Measurements from ENCODE around the gene RETREG1.
A peak's percentile ranks its signal among the peaks of the same experiment; 100 is the strongest.
"Not testable (repeated sequence)": the region's sequence is repeated elsewhere in the genome, so short reads cannot be mapped to it uniquely, and the experiment has no call there.

The RETREG1 gene

DNA sequence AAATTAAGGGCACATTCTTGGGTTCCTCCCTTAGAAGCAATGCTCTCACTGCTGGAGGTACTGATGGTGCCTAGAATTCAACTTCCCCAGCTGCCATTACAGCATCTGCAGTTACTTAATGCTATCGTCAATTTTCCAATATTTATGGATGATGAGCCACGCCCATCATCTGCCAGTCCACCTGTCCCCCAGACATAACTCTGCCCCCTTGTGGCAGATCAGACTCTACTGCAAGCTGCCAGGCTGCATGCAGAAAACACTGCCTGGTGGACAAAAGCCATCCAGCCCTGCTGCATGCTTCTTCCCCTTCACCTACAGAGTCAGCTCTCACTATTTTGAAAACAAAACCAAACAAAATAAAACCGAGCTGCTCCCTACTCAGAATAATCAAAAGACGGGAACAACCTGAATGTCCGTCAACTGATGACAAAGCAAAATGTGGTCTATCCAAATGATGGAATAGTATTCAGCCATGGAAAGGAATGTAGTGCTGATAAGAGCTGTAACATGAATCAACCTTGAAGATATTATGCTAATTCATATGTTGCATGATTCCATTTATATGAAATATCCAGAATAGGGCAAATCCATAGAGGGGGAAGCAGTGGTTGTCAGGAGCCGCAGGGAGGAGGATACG lies 66.4 kb downstream of the RETREG1 start:
- DNase-seq, result peak; percentile 41

DNA sequence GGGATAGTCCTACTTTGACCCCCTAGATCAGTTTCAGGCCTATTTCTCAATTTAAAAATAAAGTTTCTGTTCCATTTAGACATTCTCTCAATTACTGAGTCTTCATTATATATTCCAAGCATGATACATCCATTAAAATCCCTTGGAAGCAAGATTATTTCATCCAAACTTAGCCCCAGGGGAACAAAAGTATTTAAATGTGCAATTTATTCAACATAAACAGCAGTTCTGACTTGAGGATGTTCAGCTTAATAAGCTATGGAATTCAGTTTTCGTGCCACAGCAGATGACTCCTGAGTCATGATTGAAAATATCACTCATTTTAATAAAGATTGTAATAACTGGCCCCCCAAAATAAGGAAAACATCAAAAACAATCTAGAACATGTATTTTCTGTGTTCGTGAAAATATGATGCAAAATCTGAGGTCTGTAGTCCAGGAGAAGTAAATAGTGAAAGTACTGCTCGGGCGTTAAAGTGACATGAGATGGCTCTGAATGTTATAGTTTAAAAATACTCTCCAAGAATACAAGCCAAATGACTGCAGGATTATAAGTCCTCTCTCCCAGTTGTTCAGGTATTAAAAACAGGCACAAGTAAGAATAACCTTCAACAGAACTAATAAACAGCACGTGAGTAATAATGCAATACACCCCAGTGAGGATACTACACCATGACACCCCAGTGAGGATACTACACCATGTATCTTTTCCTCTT lies 67.1 kb downstream of the RETREG1 start:
- DNase-seq, result no peak

DNA sequence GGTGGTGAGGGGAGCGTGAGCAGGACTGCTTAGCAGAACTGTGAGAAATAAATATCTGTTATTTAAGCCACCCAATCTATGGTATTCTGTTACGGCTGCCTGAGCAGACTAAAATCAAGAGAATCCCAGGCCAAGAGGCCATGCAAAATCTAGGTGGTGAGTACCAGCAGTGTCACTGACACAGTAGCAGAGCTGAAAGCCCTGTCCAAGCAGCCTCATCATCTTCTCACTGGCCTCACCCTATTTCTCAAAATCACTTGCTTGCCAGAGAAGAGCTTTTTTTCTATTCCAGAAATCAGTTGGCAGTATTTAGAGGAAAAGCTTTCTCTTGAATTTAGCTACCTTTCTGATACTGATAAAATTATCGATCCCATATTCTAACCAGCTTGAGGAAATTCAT lies 68.0 kb downstream of the RETREG1 start:
- no peak for DNase-seq

DNA sequence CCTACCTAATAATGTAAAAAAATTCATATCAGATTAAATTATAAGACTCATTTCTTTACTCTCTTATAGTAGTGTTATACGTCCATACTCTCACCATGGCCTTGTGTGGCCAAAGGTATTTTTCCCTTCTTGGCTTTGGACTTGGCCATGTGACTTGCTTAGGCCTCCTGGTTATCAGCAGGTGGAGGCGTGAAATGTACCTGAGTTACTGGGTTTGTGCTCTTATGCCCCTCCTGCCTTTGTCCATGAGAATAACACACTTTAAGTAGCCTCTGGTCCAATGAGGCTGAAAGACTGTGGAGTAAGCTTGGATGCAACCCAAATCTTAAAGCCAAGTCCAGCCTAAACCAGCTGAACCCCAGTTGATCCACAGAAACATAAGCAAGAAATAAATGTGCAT lies 68.7 kb downstream of the RETREG1 start:
- DNase-seq, result no peak

DNA sequence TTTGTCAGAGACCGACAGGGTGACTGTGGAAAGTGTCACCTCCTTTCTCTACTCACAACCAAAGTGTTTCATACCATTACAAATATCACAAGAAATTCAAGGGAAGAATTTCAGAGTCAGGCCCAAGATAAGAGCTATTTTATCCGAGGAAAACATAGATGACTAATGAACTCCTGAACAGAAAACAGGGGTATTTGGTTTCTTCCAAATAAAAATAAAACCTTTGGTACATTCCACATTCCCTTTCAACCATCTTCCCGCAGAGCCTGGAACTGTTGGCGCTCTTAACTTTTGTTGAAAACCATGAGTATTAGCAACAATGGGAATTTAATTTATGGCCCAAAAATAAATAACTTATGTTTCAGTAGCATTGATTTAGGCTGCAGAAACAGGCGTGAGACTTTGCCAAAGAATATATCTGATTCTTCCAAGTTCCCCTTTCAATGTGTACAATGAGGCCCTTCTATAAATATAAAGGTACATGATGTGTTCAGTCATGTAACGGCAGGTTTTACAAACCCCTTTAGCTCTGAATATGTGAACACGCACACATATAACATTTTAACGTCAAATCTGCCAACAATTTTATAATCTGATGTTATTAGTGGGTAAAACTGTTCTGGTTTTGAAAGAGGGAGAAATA lies 69.5 kb downstream of the RETREG1 start:
- DNase-seq, result no peak

DNA sequence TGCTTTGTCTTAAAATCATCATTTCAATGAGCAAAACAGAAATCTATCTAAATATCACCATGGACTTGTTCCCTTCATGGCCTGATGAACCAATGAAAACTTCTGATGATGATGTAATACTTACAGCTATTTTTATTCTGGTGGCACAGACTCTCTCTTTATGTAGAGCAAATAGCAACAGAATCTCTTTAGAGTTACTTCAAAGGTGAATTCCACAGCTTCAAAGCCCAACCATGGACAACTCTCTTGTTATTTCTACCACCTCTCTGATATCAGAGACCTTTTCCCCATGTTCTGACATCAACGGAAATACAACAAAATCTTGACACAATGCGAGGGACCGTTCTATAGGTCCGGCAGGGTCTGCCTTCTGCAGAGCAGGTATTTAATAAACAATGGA lies 70.1 kb downstream of the RETREG1 start:
- no peak for DNase-seq

DNA sequence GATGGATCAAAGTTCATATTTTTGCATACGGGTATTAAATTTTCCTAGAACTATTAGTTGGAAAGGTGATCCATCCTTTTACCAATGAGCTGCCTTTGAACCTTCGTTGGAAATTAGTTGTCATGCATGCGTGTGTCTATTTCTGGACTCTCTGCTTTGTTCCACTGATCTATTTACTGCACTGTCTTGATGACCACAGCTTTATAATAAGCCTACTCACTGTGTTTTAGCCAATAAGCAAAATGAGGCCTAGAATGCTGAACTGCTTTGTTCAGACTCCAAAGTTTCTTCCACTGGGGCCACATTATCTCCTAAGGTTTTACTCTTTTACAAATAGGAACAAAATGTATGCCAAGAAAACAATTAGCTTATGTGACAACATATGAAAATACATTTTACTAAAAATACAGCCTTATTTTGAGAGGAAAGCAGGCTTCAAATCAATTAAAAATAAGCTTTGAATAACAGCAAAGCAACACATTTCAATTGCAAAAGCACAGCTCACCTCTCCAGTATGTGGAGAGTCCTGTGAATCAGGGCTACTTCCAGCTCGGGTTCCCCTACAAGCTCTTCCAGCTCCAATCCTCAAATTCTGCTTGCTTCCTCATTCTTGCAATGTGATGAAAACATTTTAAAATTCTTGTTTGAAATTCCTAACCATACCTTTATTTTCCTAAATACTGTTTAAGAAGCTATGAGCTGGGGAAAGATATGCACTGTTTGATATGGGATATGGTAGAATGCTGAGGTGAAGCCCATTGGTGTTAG lies 72.0 kb downstream of the RETREG1 start:
- no peak for DNase-seq

DNA sequence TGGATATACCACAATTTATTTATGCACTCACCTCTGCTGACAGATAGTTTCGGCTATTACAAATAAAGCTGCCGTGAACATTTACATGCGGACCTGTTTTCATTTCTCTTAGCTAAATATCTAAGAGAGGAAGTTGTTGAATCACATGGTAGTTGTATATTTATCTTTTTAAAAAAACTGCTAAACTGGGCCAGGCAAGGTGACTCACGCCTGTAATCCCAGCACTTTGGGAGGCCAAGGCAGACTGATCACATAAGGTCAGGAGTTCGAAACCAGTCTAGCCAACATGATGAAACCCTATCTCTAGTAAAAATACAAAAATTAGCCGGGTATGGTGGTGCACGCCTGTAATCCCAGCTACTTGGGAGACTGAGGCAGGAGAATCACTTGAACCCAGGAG lies 73.6 kb downstream of the RETREG1 start:
- not testable (repeated sequence) for DNase-seq

DNA sequence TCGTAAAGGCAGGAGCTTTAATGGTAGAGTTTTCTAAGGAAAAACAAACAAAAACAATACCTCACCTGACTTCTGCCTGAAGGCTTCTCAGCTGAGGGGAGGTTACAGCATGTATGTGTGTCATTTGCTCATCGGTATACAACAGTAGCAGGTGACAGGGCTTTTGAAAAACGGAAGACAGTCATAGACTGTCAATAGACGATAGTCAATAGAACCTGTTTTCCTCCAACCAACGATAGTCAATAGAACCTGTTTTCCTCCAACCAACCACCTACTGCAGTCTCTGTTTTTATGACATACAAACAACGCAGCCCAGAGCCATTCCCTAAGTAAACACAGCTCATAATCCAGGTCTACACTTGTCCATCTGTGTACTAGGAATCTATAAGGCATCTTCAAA lies 74.6 kb downstream of the RETREG1 start:
- DNase-seq, result peak; percentile 69

DNA sequence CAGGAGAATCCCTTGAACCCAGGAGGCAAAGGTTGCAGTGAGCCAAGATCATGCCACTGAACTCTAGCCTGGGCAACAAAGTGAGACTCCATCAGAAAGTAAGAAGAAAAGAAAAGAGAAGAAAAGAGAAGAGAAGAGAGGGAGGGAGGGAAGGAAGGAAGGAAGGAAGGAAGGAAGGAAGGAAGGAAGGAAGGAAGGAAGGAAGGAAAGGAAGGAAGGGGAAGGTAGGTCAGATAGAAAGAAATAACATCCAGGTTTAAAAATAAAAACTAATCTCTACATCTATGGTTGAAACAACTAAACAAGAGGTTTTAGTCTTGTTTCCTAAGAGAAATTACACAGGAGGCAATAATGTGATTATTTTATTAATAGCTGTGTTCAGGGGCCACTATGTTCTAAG lies 75.2 kb downstream of the RETREG1 start:
- DNase-seq, result not testable (repeated sequence)

DNA sequence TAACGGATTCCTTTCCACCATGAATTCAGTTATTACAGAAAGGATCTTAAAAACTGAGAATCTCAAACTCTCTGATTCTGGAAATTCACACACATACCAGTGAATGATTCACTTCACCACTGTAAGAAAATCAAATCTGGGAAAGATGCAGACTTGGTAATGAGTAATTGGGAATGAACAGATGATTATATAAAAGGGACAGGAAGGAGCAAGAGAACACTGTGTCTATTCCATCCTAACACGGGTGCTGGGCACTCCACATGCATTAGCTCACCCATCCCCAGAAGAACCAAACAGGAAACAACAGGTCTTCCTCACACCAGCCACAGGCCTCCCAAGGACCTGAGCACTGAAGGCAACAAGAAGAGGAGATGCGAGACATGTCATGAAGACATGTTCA lies 76.4 kb downstream of the RETREG1 start:
- no peak for DNase-seq

DNA sequence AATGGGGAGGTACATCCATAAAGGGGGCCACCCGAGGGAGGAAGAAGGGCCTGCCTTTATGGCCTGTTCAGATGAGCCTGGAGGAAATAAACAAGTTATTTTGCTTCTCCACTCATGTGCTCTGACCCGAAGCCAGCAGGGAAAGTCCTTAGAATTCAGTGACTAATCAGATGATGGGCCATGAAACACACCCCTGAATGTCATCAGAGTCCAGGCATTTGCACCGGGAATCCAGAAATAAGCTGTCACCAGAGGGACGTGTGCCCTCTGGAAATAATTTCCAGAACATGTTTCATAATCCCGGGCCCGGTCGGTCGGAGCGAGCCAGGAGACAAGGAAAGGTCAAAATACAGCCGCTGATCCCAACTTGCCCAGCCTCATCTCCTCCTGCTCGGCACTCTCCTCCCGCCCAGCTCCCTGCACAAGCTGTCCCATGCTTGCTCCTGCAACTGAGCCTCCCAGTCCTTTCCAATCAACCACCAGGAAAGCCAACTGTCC lies 77.6 kb downstream of the RETREG1 start:
- no peak for DNase-seq

DNA sequence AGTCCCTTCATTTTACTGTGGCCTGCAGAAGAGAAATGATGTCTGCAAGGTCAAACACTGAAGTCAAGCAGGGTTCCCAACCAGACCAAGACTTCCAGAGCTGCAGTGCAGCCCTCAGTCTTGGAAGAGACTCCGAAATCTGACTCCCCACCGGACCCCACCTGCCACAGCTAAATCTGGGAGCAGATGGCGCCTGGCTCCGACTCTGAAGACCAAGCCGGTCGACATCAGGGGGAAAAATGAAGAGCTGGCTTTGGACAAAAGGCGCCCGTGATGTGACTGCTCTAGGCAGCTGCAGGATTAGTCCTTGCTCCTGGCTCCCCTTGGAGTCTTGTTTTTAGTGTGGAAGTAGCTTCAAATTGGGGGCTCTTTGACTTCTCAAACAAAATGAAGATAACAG lies 78.8 kb downstream of the RETREG1 start:
- DNase-seq, result no peak

DNA sequence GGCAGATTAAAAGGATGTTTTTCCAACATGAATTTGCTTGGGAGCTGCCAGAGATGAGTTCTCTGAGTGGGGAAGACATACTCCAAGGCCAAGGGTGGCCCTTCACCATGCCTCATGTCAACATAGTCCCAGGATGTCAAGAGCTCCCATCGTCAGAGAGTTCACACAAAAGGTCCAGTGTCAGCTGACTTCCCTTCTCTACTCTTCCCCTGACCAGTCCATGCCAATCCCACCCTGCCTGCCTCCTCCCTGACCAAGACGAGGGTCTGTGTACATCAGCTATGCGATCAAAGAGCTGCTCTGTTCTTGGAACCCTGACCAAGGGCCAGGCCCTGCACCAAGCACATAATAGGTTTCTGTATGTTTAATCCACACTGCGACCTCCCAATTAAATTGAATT lies 80.0 kb downstream of the RETREG1 start:
- DNase-seq, result no peak

DNA sequence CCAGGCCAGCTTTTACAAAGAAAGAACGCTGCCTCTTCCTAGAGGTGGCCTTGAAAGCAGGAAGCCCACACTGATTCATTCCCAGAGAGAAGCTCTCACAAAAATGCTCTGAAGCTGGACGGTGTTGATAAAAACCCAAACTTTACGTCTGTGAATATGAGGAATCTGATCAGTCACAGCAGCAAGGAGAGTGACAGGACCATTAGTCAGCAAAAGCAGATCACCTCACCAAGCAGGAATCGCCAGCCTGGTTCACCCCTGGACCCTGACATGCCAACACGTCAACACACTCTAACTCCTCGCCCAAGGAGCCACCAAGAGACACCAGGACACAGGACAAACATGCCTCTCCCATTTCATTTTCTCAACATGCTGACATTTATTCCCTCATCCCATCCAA lies 80.6 kb downstream of the RETREG1 start:
- no peak for DNase-seq

DNA sequence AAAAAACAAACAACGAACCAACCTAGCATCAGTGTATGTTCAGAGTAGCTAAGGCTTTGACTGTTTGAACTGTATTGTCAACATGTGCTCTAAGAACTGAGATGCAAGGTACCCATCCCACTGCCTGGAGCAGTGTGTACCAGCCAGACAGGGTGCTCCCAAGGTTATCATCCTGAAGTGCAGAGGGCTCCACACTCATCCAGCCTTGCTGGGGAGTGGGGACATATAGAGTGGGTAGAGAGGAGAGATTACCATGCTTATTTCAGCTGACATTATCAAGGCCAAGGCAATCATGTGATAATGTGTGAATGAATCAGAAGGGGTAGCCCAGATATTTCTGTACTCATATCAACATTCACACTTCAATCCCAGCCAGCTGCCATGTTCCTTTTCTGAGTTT lies 82.5 kb downstream of the RETREG1 start:
- DNase-seq, result no peak

DNA sequence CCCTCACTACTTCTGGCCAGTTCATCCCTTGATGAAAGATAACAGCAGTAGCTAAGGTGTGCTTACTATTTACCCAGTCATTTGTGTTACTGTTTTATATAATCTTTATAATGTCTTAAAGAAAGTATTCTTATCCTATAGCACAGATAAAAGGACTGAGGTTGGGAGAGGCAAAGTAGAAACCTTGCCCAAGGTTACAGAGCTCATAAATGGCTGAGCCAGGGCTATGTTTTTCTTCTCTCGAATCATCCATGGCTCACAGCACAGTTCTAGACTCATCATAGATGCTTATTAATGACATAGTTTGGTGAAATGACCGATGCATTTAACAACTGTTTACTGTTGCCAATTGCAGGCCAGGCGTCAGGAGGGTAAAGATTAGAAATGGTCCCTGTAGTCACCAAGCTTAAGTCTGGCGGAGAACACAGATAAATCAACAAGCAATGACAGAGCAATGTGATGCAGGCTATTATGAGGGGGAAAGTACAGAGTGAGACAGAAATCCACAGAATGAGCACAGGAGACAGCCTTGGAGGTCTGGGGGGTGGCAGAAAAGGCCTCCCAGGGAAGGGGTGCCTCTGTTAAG lies 85.6 kb downstream of the RETREG1 start:
- no peak for DNase-seq

DNA sequence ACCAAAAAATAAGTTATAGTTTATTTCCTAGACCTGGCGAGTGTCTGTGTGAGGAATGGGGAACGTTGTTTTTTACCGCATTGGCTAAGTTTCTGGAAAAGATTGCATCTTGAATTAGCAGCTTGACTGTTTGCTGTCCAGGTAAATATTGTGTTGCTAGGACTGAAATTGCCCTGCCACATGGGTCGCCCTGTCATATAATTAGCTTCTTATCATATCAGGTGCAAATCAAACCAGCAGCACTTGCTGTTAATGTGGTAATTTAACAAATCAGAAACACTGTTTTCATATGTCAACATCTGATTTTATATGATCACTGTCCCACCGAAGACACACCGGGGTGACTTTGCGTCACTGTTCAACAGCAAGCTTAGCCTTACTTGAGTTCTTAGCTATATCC lies 87.5 kb downstream of the RETREG1 start:
- DNase-seq, result no peak

DNA sequence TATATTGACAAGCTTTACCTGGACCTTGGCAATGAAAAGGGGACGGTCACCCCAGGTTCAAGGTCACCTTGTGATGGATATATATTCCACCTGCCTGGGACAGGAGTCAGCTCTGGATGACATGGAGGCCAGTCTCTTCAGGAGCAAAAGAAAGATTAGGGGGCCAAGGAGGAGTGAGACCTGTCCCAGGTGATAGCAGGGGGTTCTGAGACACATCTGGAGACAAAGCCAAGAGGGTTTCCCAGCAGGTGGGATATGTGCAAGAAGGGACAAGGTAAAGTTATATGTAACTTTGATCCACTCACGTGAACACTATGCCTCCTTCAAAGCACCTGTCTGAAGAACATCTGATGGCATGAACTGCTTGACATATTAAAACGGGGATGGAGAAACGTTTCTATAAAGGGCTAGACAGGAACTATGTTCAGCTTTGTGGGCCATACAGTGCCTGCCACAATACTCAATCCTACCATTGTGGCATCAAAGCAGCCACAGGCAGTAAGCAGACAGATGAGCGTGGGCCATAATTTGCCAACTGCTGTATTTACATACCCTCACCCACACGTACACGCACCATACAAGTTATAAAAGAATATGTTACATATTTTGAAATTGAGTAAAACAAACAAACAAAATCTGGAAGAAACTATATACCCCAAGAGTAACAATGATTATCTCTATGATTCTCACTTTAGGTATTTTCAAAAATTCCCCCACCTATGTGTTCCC lies 88.3 kb downstream of the RETREG1 start:
- no peak for DNase-seq

DNA sequence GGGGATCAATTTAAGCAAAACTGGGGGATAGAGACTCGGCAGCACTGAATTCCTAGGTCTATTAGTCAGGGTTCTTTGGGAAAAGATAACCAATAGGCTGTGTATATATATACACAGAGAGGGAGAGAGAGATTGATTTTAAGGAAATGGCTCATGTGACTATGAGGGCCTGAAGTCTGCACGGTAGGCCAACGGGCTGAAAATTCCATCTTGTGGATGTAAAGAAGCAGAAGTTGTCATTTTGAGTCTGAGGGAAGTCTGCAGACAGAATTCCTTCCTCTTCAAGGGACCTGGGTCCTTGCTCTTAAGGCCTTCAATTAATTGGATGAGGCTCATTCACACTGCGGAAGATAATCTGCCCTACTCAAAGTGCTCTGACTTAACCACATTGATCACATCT lies 91.1 kb downstream of the RETREG1 start:
- no peak for DNase-seq

DNA sequence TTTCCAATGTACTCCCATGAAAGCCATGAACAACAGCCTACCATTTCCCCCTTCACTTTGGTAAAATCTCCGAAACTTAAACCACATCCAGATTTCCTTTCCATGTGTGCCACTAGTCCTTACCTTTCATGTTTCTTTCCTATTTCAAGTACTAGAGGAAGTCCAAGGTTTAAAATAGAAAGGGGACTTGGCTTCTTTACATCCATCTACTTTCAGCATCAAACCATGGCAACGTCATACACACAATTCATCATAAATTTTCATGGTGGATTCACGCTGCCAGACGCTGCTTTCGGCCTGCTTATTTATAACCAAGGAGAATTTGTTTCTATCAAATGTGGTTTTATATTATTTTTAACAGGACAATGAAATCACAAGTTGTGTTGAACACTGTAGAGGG lies 92.5 kb downstream of the RETREG1 start:
- no peak for DNase-seq
